GM18499 (cell line): ENCODE results near the gene XRCC5.
"Not testable (repeated sequence)": the region's sequence is repeated elsewhere in the genome, so short reads cannot be mapped to it uniquely, and the experiment has no call there.

Source experiments
- ATAC-seq: cut with Tn5 transposase; IDR thresholded peaks from one replicate; pipeline ENCODE4 v1.9.1; 2021; ENCODE audit warnings: moderate number of reproducible peaks; ENCODE audit not compliant: insufficient read depth, unreplicated experiment

Gene XRCC5

DNA sequence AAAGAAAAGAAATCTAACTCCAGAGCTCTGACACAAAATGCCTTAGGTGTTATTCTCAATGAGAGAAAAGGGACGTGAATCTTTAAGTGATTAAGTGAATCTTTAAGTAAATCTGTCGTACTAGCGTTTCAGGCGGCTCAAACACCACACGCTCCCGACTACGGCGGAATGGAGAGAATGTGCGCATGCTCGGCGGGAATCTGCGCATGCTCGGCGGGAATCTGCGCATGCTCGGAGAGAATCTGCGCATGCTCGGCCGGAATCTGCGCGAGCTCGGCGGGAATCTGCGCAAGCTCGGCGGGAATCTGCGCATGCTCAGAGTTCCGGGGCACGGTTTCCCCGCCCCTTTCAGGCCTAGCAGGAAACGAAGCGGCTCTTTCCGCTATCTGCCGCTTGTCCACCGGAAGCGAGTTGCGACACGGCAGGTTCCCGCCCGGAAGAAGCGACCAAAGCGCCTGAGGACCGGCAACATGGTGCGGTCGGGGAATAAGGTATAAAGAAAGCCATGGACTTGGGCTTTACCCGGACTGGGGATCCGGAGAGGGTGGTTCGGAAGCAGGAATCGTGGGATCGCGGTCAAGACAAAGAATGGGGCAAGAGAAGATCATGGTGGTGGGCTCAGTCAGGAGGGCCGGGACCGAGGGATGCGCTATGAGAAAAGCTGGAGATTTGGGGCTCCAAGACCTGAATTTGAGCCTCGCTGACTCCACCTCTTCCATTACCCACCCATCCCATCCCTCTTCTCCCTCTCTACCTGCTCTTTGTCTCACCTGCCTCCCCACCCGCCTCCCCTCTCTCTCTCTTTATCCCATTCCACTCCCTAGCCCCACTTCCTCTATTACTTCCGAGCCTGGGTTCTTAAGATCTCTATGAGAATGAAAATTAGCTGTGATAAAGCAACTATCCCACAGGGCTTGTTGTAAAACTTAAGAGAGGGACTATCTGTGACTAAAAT lies at the start of gene XRCC5:
Gene XRCC5, plus strand, starts transcription at position 382 of the 955 bp plus-strand sequence. Its CDS starts 89 bp downstream, at position 471.
- no peak for ATAC-seq

- ATAC-seq: no peak
Measured at GRCh38 chr2:216064014-216064630, 45.0 kb upstream of the XRCC5 start.

- no peak for ATAC-seq
Measured at GRCh38 chr2:216064665-216065064, 44.5 kb upstream of the XRCC5 start.

DNA sequence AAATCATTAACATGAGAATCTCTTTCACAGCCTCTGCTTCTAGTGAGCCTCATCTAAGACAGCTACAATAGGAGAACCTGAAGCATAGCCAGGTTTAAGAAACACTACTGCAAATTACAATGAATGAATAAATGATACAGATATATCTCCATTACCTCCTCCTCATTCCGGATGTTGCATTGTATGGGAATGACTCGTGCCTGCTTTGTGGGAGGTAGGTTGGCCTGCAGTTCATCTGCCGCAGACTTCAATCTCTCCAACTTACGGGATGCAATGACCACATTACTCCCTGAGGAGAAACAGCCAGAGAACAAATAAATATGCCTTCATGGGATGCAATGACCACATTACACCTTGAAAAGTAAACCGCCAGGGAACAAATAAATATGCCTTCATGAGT lies 42.9 kb upstream of the XRCC5 start:
- ATAC-seq: no peak

DNA sequence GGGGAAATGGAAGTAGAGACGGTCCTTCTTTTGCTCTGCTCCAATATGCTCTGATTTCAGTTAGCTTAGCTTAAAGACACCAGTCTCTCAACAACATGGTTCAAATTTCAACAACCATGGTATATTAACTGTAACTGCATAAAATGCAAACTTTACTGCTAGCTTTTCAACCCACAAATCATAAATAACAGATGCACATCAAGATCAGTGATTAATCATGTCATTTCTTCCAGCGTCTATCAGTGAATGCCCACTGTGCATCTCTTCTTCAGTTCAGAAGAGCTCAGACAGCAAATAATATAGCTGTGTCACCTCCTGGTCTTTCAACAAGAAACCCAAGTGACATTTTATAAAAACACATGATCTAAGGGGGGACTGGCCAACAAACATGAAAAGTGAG lies 40.1 kb upstream of the XRCC5 start:
- ATAC-seq: no peak

GRCh38 chr2:216070195-216070594 lies 39.0 kb upstream of the XRCC5 start:
- no peak for ATAC-seq

- ATAC-seq: no peak
Measured at GRCh38 chr2:216071111-216071851, 37.9 kb upstream of the XRCC5 start.

DNA sequence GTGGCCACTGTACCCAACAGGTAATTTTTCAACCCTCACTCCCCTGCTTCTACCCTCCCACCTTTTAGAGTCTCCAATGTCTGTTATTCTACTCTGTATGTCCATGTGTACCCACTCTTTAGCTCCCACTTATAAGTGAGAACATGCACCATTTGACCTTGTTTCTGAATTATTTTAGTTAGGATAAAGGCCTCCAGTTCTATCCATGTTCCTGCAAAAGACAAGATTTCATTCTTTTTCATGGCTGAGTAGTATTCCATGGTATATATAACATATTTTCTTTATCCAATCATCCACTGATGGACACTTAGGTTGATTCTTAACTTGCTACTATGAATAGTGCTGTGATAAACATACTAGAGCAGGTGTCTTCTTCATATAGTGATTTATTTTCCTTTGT lies 36.7 kb upstream of the XRCC5 start:
- ATAC-seq: no peak

DNA sequence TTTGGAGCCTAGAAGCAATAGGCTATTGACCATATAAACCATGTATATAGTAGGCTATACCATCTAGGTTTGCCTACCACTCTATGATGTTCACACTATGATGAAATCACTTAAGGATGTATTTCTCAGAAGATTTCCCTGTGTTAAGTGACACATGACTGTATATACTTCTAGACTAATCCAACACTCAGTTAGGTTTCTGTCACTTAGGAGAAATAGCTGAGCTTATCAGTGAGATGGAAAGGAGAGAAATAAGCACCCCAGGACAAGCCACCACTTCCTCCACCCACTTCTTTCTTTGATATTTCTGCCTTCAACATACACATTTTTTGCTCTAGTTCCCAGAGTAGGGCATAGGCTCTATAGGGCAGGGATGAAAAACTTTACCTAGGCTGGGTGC lies 35.4 kb upstream of the XRCC5 start:
- no peak for ATAC-seq

DNA sequence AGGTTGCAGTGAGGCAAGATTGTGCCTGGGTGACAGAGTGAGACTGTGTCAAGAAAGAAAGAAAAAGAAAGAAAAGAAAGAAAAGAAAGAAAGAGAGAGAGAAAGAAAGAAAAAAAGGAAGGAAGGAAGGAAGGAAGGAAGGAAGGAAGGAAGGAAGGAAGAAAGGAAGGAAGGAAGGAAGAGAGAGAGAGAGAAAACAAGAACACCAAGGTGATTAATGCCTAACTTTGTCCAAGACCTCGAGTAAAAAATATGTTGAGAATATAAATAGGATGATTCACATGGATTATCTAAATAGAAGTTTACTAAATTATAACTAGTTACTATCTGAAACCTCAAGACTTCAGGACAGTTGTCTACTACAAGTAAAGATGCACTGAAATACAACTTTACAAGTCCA lies 34.8 kb upstream of the XRCC5 start:
- ATAC-seq: no peak

DNA sequence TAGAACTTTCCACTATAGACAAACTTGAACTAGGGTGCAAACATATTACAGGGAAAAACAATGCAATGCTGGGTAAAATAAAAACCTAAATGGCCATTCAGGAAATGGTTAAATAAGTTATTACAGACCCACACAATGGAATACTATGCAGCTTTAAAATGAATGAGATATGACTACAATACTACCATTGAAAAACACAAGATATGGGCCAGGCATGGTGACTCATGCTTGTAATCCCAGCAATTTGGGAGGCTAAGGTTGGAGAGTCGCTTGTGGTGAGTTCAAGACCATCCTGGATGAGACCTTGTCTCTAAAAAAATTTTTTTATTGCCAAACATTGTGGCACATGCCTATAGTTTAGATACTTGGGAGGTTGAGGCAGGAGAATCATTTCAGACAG lies 34.4 kb upstream of the XRCC5 start:
- no peak for ATAC-seq

DNA sequence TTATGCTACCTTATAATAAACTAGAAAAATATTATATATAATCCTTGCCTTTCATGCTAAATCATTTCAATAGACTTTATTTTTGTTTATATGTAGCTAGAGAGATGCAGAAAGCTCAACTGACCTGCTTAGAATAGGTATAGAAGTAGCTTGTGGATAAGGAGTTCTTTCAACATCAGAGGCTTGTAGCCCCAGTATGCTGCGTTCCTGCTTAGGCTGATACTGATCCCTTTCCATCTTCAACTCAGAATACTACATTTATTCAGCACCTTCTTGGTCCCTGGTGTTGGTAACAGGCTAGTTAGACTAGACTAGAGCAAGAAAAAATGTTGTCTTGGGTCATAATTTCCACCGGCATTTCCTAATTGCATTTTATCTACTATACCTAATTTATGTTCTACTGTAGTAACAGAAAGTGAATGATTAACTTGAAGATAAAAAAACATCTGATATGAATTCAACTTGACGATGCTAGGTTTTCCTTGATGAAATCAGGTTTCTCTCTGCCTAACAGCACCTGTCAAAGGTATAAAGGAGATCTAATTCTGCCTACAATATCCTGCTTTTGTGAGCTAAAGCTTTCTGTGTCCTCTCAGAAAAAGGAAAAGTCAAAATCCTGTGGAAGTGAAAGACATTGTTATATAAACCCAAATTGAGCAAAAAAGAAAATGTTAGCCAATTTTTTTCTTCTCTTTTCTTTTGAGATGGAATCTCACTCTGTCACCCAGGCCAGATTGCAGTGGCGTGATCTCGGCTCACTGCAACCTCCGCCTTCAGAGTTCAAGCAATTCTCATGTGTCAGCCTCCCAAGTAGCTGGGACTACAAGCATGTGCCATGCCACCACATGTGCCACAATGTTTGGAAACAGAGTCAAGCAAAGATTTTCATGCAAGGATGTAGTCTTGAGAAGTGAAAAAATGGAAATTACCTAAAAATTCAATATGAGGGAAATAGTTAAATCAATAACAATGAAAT lies 33.4 kb upstream of the XRCC5 start:
- ATAC-seq: no peak

DNA sequence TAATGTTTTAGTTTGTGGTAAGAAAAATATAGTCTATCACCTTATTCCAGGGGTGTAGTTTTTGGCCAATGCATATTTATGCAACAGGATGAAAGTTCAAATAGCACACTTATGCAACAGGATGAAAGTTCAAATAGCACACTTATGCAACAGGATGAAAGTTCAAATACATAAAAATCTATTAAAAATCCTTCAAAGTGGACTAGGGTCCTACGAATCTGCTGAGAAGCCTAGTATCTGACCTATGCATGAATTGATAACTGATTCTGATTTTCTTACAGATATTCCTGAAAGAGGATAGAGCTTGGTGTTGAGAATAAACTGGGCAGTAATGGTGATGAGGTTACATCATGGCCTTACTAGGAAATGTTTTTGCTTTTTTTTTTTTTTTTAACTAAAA lies 30.4 kb upstream of the XRCC5 start:
- ATAC-seq: no peak

- ATAC-seq: not testable (repeated sequence)
Measured at GRCh38 chr2:216080048-216080447, 29.1 kb upstream of the XRCC5 start.

- no peak for ATAC-seq
Measured at GRCh38 chr2:216081012-216081411, 28.1 kb upstream of the XRCC5 start.

DNA sequence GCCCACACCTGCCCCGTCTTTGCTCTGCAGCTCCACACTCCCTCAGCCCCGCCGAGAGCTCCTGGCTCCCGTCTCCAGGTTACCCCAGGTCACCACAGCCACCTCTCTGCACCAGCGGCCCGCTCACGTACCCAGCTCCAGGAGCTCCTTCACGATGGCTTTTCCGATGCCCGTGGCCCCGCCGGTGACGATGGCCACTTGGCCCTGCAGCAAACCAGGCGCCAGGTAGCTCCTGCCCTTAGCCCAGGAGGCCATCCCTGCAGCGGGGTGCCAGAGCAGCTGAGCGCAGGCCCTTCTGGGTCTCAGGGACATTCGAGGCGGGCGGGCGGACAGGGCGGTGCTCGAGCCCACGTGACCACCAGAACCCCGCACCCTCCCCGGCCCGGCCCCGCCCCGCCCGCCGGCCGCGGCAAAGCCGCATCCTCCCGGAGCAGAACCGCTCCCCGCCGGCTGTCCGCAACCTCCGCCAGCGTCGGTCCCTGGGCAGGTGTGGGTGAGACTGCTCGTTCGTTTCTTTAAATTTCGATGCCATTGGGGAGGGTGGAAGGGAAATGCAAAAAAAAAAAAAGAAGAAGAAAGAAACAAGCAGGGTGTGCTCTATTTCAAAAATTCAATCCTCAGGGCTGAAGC lies 27.5 kb upstream of the XRCC5 start, which contains the start of the genes PECR and TMEM169:
Gene PECR, minus strand, starts transcription at position 323 of the 630 bp plus-strand sequence. Its CDS starts 68 bp downstream, at position 255.
Gene TMEM169, plus strand, starts transcription at position 433 of the 630 bp plus-strand sequence. CDS start 14,045 bp downstream, outside the sequence.
- peak; percentile 72 for ATAC-seq

DNA sequence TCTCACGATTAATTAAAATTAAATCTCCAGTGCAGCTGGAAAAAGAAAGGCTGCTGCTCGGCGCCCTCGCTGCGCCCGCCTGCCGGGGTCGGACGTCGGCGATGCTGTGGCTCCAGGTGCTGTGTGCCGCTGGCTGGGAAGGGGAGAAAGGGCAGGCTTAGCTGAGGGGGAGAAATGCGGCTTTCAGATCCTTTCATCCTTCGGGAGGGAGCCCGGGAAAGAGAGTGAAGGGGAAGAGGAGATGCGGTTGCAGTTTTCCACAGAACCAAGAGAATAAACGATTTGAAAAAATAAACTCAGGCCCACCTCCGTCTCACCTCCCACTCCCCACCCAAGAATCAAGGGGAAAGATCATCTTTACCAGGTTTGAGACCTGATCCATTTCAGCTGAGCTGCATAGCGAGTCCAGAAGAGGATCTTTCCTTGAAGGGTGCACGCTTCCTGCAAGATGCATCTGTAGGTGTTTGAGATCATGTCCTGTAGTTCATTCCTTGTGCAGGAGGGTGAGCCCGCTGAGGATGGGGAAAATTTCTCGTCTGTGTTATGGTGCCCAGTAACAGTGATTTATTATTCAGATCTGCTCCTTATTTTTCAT lies 26.9 kb upstream of the XRCC5 start:
- ATAC-seq: no peak

DNA sequence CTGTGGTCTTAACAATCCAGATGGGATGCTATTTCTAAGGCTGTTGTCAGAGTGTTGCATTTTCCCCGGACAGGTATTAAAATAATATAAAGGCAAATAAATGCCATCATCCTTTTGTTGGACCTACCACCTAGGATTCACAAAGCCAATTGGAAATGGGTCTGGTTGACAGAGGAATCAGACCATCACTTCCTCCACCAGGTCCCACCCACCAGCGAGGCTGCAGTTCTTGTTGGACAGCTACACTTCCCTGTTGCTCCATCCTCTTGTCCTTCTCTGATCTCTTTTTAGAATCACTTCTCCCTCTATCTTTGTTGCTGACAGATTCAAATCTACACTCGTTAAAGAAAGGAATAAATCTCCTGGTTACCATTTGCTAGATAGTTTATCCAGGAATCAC lies 26.3 kb upstream of the XRCC5 start:
- no peak for ATAC-seq
